HG02588 (cell line): Measurements from ENCODE around the gene SLC39A11.
"Not testable (repeated sequence)": the region's sequence is repeated elsewhere in the genome, so short reads cannot be mapped to it uniquely, and the experiment has no call there.

Source experiments
- ATAC-seq: cut with Tn5 transposase; IDR thresholded peaks from one replicate; pipeline ENCODE4 v1.9.1; 2021; ENCODE audit warnings: mild to moderate bottlenecking, moderate library complexity; ENCODE audit not compliant: unreplicated experiment

SLC39A11 gene

GRCh38 chr17:72954579-72954978, 137.9 kb downstream of the SLC39A11 start:
- no peak for ATAC-seq

DNA sequence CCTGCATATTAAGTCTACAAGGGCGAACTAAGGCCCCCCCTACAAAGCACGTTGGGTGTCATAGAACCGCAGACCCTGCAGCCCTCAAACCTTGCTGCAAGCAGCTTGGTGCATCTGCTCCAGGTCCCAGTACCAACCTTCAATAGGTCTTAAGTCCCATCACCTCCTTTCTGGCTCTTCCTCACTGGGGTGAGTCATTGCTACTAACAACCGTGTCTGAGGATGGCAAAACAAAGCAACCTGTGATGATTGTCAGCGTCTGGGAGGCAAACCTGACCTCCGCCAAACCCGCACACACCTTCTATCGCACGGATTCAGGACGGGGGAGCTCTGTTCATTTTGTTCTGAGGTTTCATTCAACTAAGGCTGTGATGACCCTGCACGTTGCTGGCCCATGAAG, 138.9 kb downstream of the SLC39A11 start:
- no peak for ATAC-seq

GRCh38 chr17:72952641-72953315, 139.7 kb downstream of the SLC39A11 start:
- no peak for ATAC-seq

DNA sequence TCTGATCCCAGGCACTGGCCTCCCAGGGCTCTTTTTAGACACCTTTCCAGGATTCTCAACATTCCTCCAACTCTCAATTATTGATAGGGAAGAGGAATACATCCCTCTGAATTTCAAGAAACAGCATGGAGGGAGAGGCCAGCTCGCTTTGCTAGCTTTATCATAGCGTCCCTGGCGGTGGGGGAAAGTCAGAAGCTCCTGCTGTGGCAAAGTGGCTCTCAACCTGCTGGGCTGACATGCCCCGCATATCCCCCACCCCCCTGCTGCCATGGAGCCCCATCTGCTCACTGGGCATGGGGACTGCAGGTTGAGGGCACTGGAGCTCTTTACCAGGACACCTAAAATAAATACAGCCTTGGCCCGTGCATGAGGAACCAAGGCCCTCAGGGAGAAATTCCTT, 140.3 kb downstream of the SLC39A11 start:
- no peak for ATAC-seq

DNA sequence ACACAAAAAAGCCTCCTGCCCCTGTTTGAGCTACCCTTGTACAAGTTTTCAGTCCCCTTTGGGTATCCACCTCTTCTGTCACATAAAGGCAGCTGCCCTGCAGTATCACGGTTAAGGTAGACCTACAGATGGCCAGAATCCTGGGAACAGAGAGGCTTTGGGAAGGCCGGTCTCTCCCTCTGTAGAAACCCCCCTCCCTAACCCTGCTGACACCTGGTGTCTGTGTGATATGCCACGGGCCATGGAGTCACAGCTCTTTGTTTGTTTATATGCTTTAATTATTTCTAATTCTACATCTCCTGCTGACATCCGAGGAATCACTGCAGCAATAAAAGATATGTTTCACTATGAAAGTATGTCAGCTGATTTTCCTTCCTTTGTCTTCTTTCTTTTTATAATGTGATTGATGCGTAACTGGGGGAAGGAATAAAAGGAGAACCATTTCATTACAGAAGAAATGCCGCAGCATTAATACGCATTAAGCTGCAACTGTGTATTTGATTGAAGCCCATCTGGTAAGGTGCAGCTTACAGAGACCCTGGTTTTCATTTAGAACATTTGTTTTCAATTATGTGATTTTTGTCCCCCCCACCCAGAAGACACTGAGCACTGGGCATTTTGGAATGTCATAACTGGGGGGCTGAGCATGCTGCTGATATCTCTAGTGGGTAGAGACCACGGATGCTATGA, 142.1 kb downstream of the SLC39A11 start:
- ATAC-seq, result no peak

DNA sequence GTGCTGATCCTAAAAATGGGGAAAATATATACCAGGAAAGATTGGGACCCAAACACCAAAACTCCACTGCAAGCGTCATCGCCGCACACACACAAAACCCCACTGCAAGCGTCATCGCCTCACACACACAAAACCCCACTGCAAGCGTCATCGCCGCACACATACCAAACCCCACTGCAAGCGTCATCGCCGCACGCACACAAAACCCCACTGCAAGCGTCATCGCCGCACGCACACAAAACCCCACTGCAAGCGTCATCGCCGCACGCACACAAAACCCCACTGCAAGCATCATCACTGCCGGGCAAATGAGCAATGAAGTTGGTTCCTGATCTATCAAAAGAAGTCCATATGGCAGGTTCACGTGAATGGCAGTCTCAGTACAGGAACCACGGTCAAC, 144.4 kb downstream of the SLC39A11 start:
- no peak for ATAC-seq

DNA sequence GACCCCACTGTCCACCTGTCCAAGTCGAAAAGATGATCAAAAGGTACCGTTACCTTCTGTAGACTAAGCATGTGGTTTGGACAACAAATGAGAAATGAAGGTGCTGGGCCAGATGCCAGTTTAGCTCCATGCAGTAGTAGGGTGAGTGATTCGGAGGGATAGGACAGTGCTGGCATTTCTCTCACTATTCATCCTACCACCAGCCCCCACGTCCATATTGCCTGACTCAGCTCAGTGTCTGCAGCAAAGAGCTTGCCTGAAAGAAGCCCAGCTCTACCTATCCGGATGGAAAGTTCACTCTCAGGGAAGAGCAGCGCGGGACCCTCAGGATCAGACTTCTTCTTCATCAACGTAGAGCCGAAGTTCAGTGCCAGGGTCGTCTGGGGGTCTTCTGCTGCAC, 145.0 kb downstream of the SLC39A11 start:
- no peak for ATAC-seq

DNA sequence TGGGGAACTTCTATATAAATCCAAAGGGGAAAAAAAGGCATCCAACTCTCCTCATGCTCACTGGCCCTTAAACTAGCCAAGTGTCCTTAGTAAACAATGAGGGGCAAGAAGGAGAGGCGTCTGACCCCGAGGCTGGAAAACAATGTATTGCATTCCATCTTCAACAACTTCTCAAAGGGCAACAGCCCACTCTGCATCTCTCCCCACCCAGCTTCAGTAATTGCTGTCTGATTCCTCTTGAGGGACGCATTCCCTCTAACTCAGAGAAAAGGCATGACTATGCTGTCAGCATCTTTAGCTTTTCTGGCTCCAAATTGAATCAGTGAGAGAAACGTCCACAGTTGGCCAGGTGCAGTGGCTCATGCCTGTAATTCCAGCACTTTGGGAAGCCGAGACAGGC, 145.8 kb downstream of the SLC39A11 start:
- ATAC-seq, result no peak

DNA sequence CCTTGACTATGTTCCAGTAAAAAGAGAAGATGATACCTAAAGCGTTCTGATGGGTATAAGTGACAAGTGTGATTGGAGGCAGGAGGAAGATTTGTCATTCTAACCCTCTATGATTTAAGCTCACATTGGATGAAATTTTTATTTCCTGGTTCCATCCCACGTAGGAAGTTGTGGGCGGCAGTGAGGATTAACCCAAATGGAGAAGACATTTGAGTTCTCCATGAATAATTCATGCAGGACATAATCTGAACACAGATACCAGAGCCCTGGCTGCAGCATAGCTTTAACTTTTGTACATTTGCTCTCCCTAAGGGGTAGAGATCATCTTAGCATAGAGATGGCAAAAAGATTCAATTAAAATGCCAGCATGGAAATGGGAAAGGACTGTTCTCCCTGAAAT, 146.3 kb downstream of the SLC39A11 start:
- no peak for ATAC-seq

DNA sequence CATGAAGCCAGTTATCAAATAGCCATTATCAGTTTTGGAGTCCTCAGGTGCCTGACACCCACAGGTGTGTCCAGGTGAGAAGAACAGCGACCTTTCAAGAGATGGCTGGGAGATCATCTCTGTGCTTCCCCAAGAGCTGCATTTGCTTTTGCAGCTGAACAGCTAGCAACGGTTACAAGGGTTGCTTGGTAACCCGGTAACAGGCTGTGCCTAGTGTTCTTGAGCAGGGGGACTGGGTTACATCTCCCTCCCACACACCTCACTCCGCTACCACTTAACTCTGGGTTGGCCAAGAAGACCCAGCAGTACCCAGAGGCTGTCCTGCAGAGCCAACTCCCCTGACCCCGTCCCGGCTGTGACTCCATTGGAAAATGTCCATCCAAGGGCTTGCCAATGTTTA, 147.0 kb downstream of the SLC39A11 start:
- no peak for ATAC-seq

DNA sequence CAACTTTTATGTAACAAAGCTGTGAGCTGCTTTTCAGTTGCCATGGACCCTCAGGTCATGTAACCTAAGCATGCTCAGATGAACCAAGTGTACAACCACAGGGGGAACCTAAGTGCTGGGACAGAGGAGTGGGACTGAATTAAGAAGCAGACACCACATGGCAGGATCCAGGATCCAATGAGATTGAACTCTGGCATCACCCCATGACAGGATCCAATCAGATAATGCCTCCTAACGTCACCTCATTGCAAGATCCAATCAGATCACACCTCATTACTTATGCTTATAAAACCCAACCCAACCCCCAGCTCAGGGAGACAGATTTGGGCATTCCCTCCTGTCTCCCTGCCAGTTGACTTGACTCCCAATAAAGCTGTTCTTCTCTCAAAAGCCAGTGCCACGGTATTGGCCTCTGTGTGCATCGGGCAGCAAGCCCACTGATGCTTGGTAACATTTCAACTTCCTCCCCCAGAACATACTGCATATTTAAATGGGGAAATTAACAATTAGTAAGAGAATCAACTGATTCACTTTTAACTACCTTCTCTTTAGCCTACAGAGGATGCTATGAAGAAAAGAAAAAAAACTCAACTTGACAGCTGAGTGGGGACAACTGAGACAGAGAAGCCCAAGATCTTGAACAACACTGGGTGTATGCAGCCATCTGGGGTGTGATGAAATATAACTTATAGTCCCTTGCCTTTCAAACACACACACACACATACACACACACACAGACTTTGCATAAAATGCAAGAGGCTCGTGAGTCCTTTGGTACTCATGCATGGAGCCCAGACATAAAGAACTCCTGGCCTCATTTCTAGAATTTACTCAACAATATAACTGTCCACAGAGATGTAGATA, 148.4 kb downstream of the SLC39A11 start:
- ATAC-seq, result no peak

DNA sequence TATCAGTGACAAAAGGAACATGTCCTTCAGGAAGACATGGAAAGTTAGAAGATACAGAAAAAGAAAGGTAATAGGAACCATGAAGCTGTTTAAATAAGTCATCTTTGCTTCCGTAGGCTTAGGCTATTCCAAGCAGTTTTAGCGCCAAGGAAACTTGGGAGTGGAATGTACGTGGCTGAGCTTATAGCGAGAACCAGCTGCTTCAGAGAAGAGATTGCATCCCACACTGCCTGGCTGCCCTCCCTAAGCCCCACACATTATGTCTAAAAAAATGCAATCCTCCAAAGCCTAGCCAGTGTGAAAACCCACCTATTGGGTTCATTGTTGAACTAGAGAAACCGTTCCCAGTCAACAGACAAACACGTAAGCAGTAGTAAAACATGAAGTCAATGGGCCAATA, 149.9 kb downstream of the SLC39A11 start:
- ATAC-seq, result no peak

GRCh38 chr17:72940496-72940895, 152.0 kb downstream of the SLC39A11 start:
- no peak for ATAC-seq

GRCh38 chr17:72938482-72938881, 154.0 kb downstream of the SLC39A11 start:
- no peak for ATAC-seq

- no peak for ATAC-seq
Measured at GRCh38 chr17:72937707-72938106, 154.8 kb downstream of the SLC39A11 start.

- not testable (repeated sequence) for ATAC-seq
Measured at GRCh38 chr17:72937254-72937653, 155.2 kb downstream of the SLC39A11 start.

GRCh38 chr17:72935984-72936383, 156.5 kb downstream of the SLC39A11 start:
- no peak for ATAC-seq

- ATAC-seq, result no peak
Measured at GRCh38 chr17:72934927-72935326, 157.6 kb downstream of the SLC39A11 start.

DNA sequence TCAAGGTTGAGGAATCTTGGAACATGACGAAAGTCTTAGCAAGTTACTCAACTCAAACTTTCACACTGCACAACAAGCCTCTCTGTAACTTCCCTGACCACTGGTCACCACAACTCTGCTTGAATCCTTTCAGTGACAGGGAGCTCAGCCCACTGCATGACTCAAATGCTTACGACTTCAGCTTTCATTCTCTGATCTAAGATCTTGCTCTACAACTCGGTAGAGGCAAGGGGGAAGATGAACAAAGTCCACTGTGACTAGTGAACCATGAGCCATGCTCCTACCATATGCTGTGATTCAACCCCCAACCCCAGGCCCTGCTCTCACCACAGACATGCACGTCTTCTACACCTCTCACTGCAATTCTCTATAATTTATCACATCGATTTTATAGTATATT, 160.9 kb downstream of the SLC39A11 start:
- ATAC-seq, result no peak

DNA sequence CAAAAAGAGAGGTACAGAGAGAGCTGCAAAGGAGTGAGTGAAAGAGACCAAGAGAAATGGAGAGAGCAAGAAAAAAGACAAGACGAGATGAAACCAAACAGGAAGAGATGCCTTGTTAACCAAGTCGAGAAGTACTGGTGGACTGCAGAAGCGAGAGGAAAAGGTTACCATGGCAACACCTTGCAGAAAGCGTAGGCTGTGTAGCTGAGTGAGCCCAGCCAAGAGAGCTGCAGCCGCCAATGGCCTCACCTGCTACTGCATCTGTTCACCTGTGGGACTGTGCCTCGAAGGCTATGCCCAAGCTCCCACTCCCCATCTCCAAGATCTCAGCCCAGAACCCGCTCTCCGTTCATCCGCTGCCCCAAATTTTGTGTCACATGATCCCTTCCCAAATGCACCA, 161.3 kb downstream of the SLC39A11 start:
- ATAC-seq, result peak; percentile 77

DNA sequence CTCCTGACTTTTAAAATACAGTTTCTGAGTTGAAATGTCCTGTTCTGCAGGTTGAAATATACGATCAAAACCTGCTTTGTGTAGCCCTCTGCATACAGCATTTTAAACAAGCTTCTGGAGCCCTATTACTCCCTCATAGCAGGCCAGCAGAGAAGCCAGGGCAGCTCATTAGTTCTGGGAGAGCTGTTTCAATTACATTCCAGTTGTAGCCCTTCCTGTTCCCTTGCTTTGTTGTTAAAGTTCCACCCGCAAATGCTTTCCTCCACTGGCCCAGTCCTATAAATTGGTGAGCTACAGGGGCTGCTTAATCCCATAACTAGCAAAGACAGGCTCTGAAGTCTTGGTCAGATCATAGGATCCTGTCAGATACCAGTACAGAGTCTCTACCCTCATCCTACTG, 162.5 kb downstream of the SLC39A11 start:
- no peak for ATAC-seq
